Smooth muscle cell (in vitro differentiated cells): ENCODE measurements around the gene OR2B2. TPM values are rescaled to one million over a fixed set of nuclear protein-coding genes. Genes with fewer than 3 reads are reported as not detected.

ENCODE experiments used
- DNase-seq: peaks from one replicate; lab custom pipeline; 2025; ENCODE audit not compliant: unreplicated experiment; lab: John Stamatoyannopoulos, UW
- H2AFZ ChIP-seq: fragments of 200-600 bp; sonication (generic); 2 replicates; pipeline ENCODE4 v1.6.0; 2016; ENCODE audit warnings: antibody characterized with exemption, low read depth, mild to moderate bottlenecking
- H3F3A ChIP-seq: fragments of 200-600 bp; sonication (generic); 2 replicates; pipeline ENCODE4 v1.6.0; 2017; ENCODE audit warnings: antibody characterized with exemption, low read depth
- H3K27ac ChIP-seq: fragments of 200-600 bp; sonication (generic); 2 replicates; pipeline ENCODE4 v1.5.1; 2016; ENCODE audit warnings: low read depth, mild to moderate bottlenecking
- H3K27me3 ChIP-seq: fragments of 200-600 bp; sonication (generic); 2 replicates; pipeline ENCODE4 v1.6.1; 2016; ENCODE audit warnings: low read depth, mild to moderate bottlenecking
- H3K36me3 ChIP-seq: fragments of 200-600 bp; sonication (generic); 2 replicates; pipeline ENCODE4 v1.5.1; 2016; ENCODE audit warnings: low read depth
- H3K4me1 ChIP-seq: fragments of 200-600 bp; sonication (generic); 2 replicates; pipeline ENCODE4 v1.5.1; 2016; ENCODE audit warnings: low read depth
- H3K4me2 ChIP-seq: fragments of 200-600 bp; sonication (generic); 2 replicates; pipeline ENCODE4 v1.6.0; 2016; ENCODE audit warnings: mild to moderate bottlenecking
- H3K4me3 ChIP-seq: fragments of 200-600 bp; sonication (generic); 2 replicates; pipeline ENCODE4 v1.5.1; 2016; ENCODE audit warnings: mild to moderate bottlenecking
- H3K79me2 ChIP-seq: fragments of 200-600 bp; sonication (generic); 2 replicates; pipeline ENCODE4 v1.6.0; 2016; ENCODE audit warnings: low read depth, mild to moderate bottlenecking
- H3K9ac ChIP-seq: fragments of 200-600 bp; sonication (generic); 2 replicates; pipeline ENCODE4 v1.6.0; 2016; ENCODE audit warnings: low read depth
- H3K9me3 ChIP-seq: fragments of 200-600 bp; sonication (generic); replicated peaks from 2 replicates; pipeline ENCODE4 v1.5.1; 2016; ENCODE audit warnings: low read depth
- H4K20me1 ChIP-seq: fragments of 200-600 bp; sonication (generic); 2 replicates; pipeline ENCODE4 v1.6.0; 2016; ENCODE audit warnings: low read depth
- CTCF ChIP-seq: fragments of 200-600 bp; sonication (generic); IDR thresholded peaks from 2 replicates; pipeline ENCODE4 v1.5.1; 2017; ENCODE audit warnings: borderline replicate concordance, mild to moderate bottlenecking, antibody characterized with exemption; ENCODE audit not compliant: insufficient read depth, poor library complexity, severe bottlenecking
- WGBS: methylation state at CpG from one replicate; pipeline ENCODE4 v1.1.7; 2016; ENCODE audit warnings: low lambda C conversion rate; 5-methylcytosine and 5-hydroxymethylcytosine counted together
- polyA plus RNA-seq: library from polyadenylated mRNA; unstranded; fragments of >200 nt; fragmentation: Nextera tagmentation; extraction: Ambion mirVana; gene quantifications from 2 replicates; pipeline ENCODE4 v1.2.1, GENCODE V29; 2016
- small RNA-seq: library from RNA; depleted of rRNA; stranded (forward); fragments of <200 nt; gene quantifications from one replicate; pipeline ENCODE3, GENCODE V24; 2014
- total RNA-seq: library from RNA; depleted of rRNA; stranded (reverse); fragments of >200 nt; gene quantifications from 2 replicates; pipeline ENCODE4 v1.2.3, GENCODE V29; 2014

OR2B2 gene
- total and polyA plus RNA-seq, 2 experiments from 2014 or later, result not detected

GRCh38 chr6:27861276-27861840 lies 50.8 kb downstream of the OR2B2 start:
- no peak for TF ChIP-seq CTCF
- H2AFZ ChIP-seq, result no peak overlapping the region
- no peaks in the 10 kb centered on the region for H3K36me3 ChIP-seq
- H3K9ac ChIP-seq, result no peak overlapping the region
- no peak for DNase-seq
- H3K4me1 ChIP-seq, result peaks cover under 1% of the 10 kb centered on the region
- H3K79me2 ChIP-seq, result no peaks in the 10 kb centered on the region
- WGBS, result 94% methylated on average over 2 of the region's 2 CpGs
- H3K4me3 ChIP-seq, result no peak overlapping the region
- no peaks in the 10 kb centered on the region for H3K9me3 ChIP-seq
- H3K27ac ChIP-seq, result no peak overlapping the region
- H3K4me2 ChIP-seq, result no peak overlapping the region
- no peaks in the 10 kb centered on the region for H3K27me3 ChIP-seq
- H4K20me1 ChIP-seq, result no peaks in the 10 kb centered on the region
- no peaks in the 10 kb centered on the region for H3F3A ChIP-seq

Small RNA genes within 50 kb of the gene (small RNA-seq; reads per million reads assigned to genes)
- gene RNU7-26P, result not detected

Other genes with a start within 250 kb of the OR2B2 start
- gene OR2B6, start 44.8 kb upstream of the OR2B2 start, total RNA-seq, result not detected in 2 replicates
- gene OR2B6, start 44.8 kb upstream of the OR2B2 start, polyA plus RNA-seq, result not detected in 2 replicates
- gene ZNF165, start 168.2 kb upstream of the OR2B2 start, total RNA-seq, result 0.49 and 0.72 TPM in 2 replicates
- gene ZNF165, start 168.2 kb upstream of the OR2B2 start, polyA plus RNA-seq, result 0.29 and 0.46 TPM in 2 replicates
- 0.81 and 1.1 TPM in 2 replicates for gene ZSCAN16, start 212.2 kb upstream of the OR2B2 start, total RNA-seq
- gene ZSCAN16, start 212.2 kb upstream of the OR2B2 start, polyA plus RNA-seq, result 0.86 and 3.5 TPM in 2 replicates
- 19.9 and 23.0 TPM in 2 replicates for gene ZKSCAN8, start 229.5 kb upstream of the OR2B2 start, total RNA-seq
- 4.1 and 5.5 TPM in 2 replicates for gene ZKSCAN8, start 229.5 kb upstream of the OR2B2 start, polyA plus RNA-seq